GM12801 (cell line): ENCODE results near the gene NAA25.

Experiments
- CTCF ChIP-seq: IDR thresholded peaks from one replicate; pipeline ENCODE4 v1.5.1; 2011; ENCODE audit warnings: control low read depth; ENCODE audit not compliant: insufficient read length; ENCODE audit errors: extremely low read depth

The NAA25 gene

GRCh38 chr12:112115259-112116045 is 6.9 kb upstream of the NAA25 start:
- TF ChIP-seq CTCF, result no peak

- TF ChIP-seq CTCF, result no peak
These were observed 4.0 kb upstream of the NAA25 start for GRCh38 chr12:112112409-112113133.

GRCh38 chr12:112111931-112112330 is 3.3 kb upstream of the NAA25 start:
- TF ChIP-seq CTCF, result no peak

GRCh38 chr12:112107306-112108201 is 1.0 kb downstream of the NAA25 start:
- TF ChIP-seq CTCF, result no peak

GRCh38 chr12:112105891-112106290 is 2.7 kb downstream of the NAA25 start:
- TF ChIP-seq CTCF, result no peak

- TF ChIP-seq CTCF, result no peak
These were observed 4.7 kb downstream of the NAA25 start for GRCh38 chr12:112103758-112104503.
